GM18520 (cell line): ENCODE results near the gene MACROH2A1.

Experiments
- ATAC-seq: cut with Tn5 transposase; IDR thresholded peaks from one replicate; pipeline ENCODE4 v1.9.1; 2021; ENCODE audit not compliant: unreplicated experiment

The MACROH2A1 gene

GRCh38 chr5:135289651-135290050, 109.4 kb downstream of the MACROH2A1 start:
- no peak for ATAC-seq

- no peak for ATAC-seq
Observed at GRCh38 chr5:135287551-135287950, 111.5 kb downstream of the MACROH2A1 start.
